Neural progenitor cell (in vitro differentiated cells): ENCODE results near the gene RPS6KA5. TPM values are rescaled to one million over a fixed set of nuclear protein-coding genes. Genes with fewer than 3 reads are reported as not detected.

Source experiments
- DNase-seq: peaks from one replicate; pipeline ENCODE4 v3.0.0-alpha.2; 2016; ENCODE audit warnings: low spot score
- H2AFZ ChIP-seq: fragments of 200-600 bp; sonication (generic); replicated peaks from 2 replicates; pipeline ENCODE4 v1.6.1; 2016; ENCODE audit warnings: antibody characterized with exemption
- H3F3A ChIP-seq: fragments of 200-600 bp; sonication (generic); 2 replicates; pipeline ENCODE4 v1.6.1; 2016; ENCODE audit warnings: antibody characterized with exemption, low read depth
- H3K27ac ChIP-seq: fragments of 200-600 bp; sonication (generic); 2 replicates; pipeline ENCODE4 v1.5.1; 2016; ENCODE audit warnings: mild to moderate bottlenecking
- H3K27me3 ChIP-seq: fragments of 200-600 bp; sonication (generic); 2 replicates; pipeline ENCODE4 v1.6.1; 2016; ENCODE audit warnings: mild to moderate bottlenecking, moderate library complexity
- H3K36me3 ChIP-seq: fragments of 200-600 bp; sonication (generic); 2 replicates; pipeline ENCODE4 v1.5.1; 2016
- H3K4me1 ChIP-seq: fragments of 200-600 bp; sonication (generic); 2 replicates; pipeline ENCODE4 v1.6.1; 2016; ENCODE audit warnings: mixed run types
- H3K4me2 ChIP-seq: fragments of 200-600 bp; sonication (generic); 2 replicates; pipeline ENCODE4 v1.6.1; 2016
- H3K4me3 ChIP-seq: fragments of 200-600 bp; sonication (generic); 2 replicates; pipeline ENCODE4 v1.5.1; 2016
- H3K79me2 ChIP-seq: fragments of 200-600 bp; sonication (generic); 2 replicates; pipeline ENCODE4 v1.6.1; 2016; ENCODE audit warnings: low read depth
- H3K9ac ChIP-seq: fragments of 200-600 bp; sonication (generic); 2 replicates; pipeline ENCODE4 v1.6.1; 2016
- H3K9me3 ChIP-seq: fragments of 200-600 bp; sonication (generic); 2 replicates; pipeline ENCODE4 v1.5.1; 2016; ENCODE audit warnings: low read depth
- H4K20me1 ChIP-seq: fragments of 200-600 bp; sonication (generic); 2 replicates; pipeline ENCODE4 v1.6.1; 2016; ENCODE audit warnings: low read depth
- H3K27ac Mint-ChIP-seq: 3 replicates; pipeline ENCODE4 v1.8.0; 2021; ENCODE audit warnings: mixed read lengths
- H3K27me3 Mint-ChIP-seq: 2 replicates; pipeline ENCODE4 v1.8.0; 2022; ENCODE audit warnings: low read depth, mild to moderate bottlenecking, inconsistent platforms, moderate library complexity, mixed read lengths; ENCODE audit not compliant: insufficient read depth
- H3K36me3 Mint-ChIP-seq: 3 replicates; pipeline ENCODE4 v1.8.0; 2021; ENCODE audit warnings: mixed read lengths
- H3K4me1 Mint-ChIP-seq: 3 replicates; pipeline ENCODE4 v1.8.0; 2021; ENCODE audit warnings: mixed read lengths
- H3K4me3 Mint-ChIP-seq: 3 replicates; pipeline ENCODE4 v1.8.0; 2021; ENCODE audit warnings: mild to moderate bottlenecking, moderate library complexity, mixed read lengths
- H3K9me3 Mint-ChIP-seq: 3 replicates; pipeline ENCODE4 v1.8.0; 2020; ENCODE audit warnings: mixed read lengths
- CTCF ChIP-seq: fragments of 200-600 bp; sonication (generic); IDR thresholded peaks from 2 replicates; pipeline ENCODE4 v1.5.1; 2017; ENCODE audit warnings: antibody characterized with exemption, mild to moderate bottlenecking
- EZH2 ChIP-seq: fragments of 200-600 bp; sonication (generic); IDR thresholded peaks from 2 replicates; pipeline ENCODE4 v1.6.1; 2017; ENCODE audit warnings: antibody characterized with exemption, mild to moderate bottlenecking, moderate library complexity
- EZH2phosphoT487 ChIP-seq: fragments of 200-600 bp; sonication (generic); IDR thresholded peaks from 2 replicates; pipeline ENCODE4 v1.6.1; 2017; ENCODE audit warnings: antibody characterized with exemption
- total RNA-seq: library from RNA; depleted of rRNA; stranded (reverse); fragments of >200 nt; gene quantifications from 2 replicates; pipeline ENCODE4 v1.2.3, GENCODE V29; 2015; ENCODE audit warnings: low replicate concordance

RPS6KA5 gene
- total RNA-seq, 1 donor from 2014 or later, result 8.3 TPM

DNA sequence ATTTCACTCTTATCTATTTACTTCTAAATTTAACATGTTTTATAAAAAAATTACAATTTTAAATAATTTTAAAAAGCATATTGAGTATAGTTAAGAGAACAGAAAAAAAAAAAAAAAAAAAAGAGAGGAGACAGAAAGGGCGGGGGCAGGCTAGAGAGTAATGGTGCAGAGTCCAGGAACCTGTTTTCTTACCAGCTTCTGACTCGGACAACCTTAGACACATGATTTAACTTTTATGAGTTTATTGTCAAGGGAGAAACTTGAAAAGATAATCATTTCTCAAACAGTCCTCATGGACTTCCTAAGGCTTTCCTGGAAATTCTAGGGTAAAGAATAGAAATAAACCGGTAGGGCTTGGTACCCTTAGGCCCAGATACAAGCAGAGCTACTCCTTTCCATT, 84.3 kb downstream of the RPS6KA5 start:
- Histone ChIP-seq H2AFZ (no peak overlapping the region), H3F3A (no peaks in the 10 kb centered on the region), H4K20me1 (no peaks in the 10 kb centered on the region), H3K27ac (no peak overlapping the region), H3K36me3 (no peaks in the 10 kb centered on the region), H3K4me3 (no peak overlapping the region), H3K79me2 (no peaks in the 10 kb centered on the region), H3K9ac (no peak overlapping the region), H3K27me3 (no peaks in the 10 kb centered on the region), H3K4me1 (peaks cover 7% of the 10 kb centered on the region), H3K9me3 (no peaks in the 10 kb centered on the region), H3K4me2 (no peak overlapping the region)
- DNase-seq, result no peak
- Mint-ChIP-seq H3K4me3 (no peak overlapping the region), H3K27me3 (no peaks in the 10 kb centered on the region), H3K36me3 (no peaks in the 10 kb centered on the region), H3K9me3 (no peaks in the 10 kb centered on the region), H3K27ac (no peak overlapping the region), H3K4me1 (no peaks in the 10 kb centered on the region)
- TF ChIP-seq EZH2, result no peak
- TF ChIP-seq CTCF, result no peak
- TF ChIP-seq EZH2phosphoT487, result no peak

- Histone ChIP-seq H3F3A (no peaks in the 10 kb centered on the region), H3K4me2 (no peak overlapping the region), H3K4me1 (no peaks in the 10 kb centered on the region), H4K20me1 (no peaks in the 10 kb centered on the region), H3K36me3 (no peaks in the 10 kb centered on the region), H2AFZ (no peak overlapping the region), H3K4me3 (no peak overlapping the region), H3K9me3 (no peaks in the 10 kb centered on the region), H3K79me2 (no peaks in the 10 kb centered on the region), H3K27ac (no peak overlapping the region), H3K27me3 (no peaks in the 10 kb centered on the region), H3K9ac (no peak overlapping the region)
- H3K9me3 Mint-ChIP-seq, result peaks cover 3% of the 10 kb centered on the region
- no peak overlapping the region for H3K4me3 Mint-ChIP-seq
- DNase-seq, result no peak
- H3K36me3 Mint-ChIP-seq, result no peaks in the 10 kb centered on the region
- H3K27ac Mint-ChIP-seq, result no peak overlapping the region
- no peak for TF ChIP-seq CTCF
- no peak for TF ChIP-seq EZH2phosphoT487
- no peak for TF ChIP-seq EZH2
- no peaks in the 10 kb centered on the region for H3K4me1 Mint-ChIP-seq
- H3K27me3 Mint-ChIP-seq, result no peaks in the 10 kb centered on the region
Measured at GRCh38 chr14:90971687-90972086, 88.8 kb downstream of the RPS6KA5 start.

GRCh38 chr14:90970167-90970600, 90.3 kb downstream of the RPS6KA5 start:
- H3K4me3 ChIP-seq, result no peak overlapping the region
- no peaks in the 10 kb centered on the region for H3K27me3 ChIP-seq
- no peaks in the 10 kb centered on the region for H3F3A ChIP-seq
- no peaks in the 10 kb centered on the region for H3K36me3 ChIP-seq
- no peak overlapping the region for H3K9ac ChIP-seq
- no peak for DNase-seq
- H3K79me2 ChIP-seq, result no peaks in the 10 kb centered on the region
- no peak overlapping the region for H3K27ac ChIP-seq
- H3K4me1 Mint-ChIP-seq, result no peaks in the 10 kb centered on the region
- H3K9me3 ChIP-seq, result no peaks in the 10 kb centered on the region
- no peaks in the 10 kb centered on the region for H3K4me1 ChIP-seq
- H3K4me2 ChIP-seq, result no peak overlapping the region
- peaks cover 3% of the 10 kb centered on the region for H3K9me3 Mint-ChIP-seq
- no peaks in the 10 kb centered on the region for H3K36me3 Mint-ChIP-seq
- no peaks in the 10 kb centered on the region for H4K20me1 ChIP-seq
- no peaks in the 10 kb centered on the region for H3K27me3 Mint-ChIP-seq
- no peak overlapping the region for H2AFZ ChIP-seq
- no peak overlapping the region for H3K4me3 Mint-ChIP-seq
- no peak overlapping the region for H3K27ac Mint-ChIP-seq
- TF ChIP-seq EZH2 (no peak), CTCF (no peak), EZH2phosphoT487 (no peak)
